Ovary (tissue), 9 donors: ENCODE measurements around the gene C15orf39. TPM values are rescaled to one million over a fixed set of nuclear protein-coding genes. Genes with fewer than 3 reads are reported as not detected.

ENCODE experiments used
- polyA plus RNA-seq, 2 donors: library from polyadenylated mRNA; stranded (reverse); fragments of 200-250 nt in 1 of 2; fragments of 350-450 nt in 1 of 2; fragmentation: Illumina TruSeq in 1 of 2; extraction: RNeasy Lipid Tissue Mini Kit (QIAGEN cat#74804) in 1 of 2; gene quantifications; one replicate each; pipeline ENCODE4 v1.2.3, GENCODE V29; 2013 to 2014
- small RNA-seq: library from RNA; depleted of rRNA; stranded (forward); fragments of <200 nt; gene quantifications from one replicate; pipeline ENCODE3, GENCODE V24; 2016
- total RNA-seq, 7 donors: library from RNA; depleted of rRNA in 2 of 7; stranded (reverse); fragments of >200 nt in 2 of 7; fragmentation: NEBNext Ultra II Directional in 3 of 7; extraction: Animal tissue kit (Norgen Biotek cat#: 25700) in 3 of 7; gene quantifications; one replicate each; pipeline versions ENCODE4 v1.1.0 to v1.2.4, GENCODE V29; 2016 to 2023
- donor health status: DM: no; HTN: no; CAD: no; lungs with moderate emphysema.
- donor health status: DM: no; HTN: no; CAD: no.
- donor health status: Bipolar disorder and iron deficiency.
- donor health status: DM: yes; HTN: yes; CAD: no.
- donor health status: DM: no; HTN: no; CAD: no.
- donor health status: DM: yes; HTN: yes; CAD: no.

The C15orf39 gene
- total and polyA plus RNA-seq, 9 donors = 4.8 to 66.1 (median 39.2) TPM

Small RNA genes within 50 kb of the gene (small RNA-seq; reads per million reads assigned to genes)
- gene AC068338.1 = not detected

Other genes with a start within 250 kb of the C15orf39 start
- 10 to 100 TPM; 13.6 to 41.2 (median 28.6) TPM for gene RPP25, start 245.1 kb upstream of the C15orf39 start, total RNA-seq
- 10 to 100 TPM; 16.0 to 17.3 TPM for gene RPP25, start 245.1 kb upstream of the C15orf39 start, polyA plus RNA-seq
- 10 to 100 TPM in 1 of 7 donors, 1 to 10 TPM in 6; 2.6 to 10.1 (median 5.7) TPM for gene SCAMP5, start 206.3 kb upstream of the C15orf39 start, total RNA-seq
- gene SCAMP5, start 206.3 kb upstream of the C15orf39 start, polyA plus RNA-seq = 10 to 100 TPM in 1 of 2 donors, 1 to 10 TPM in 1; 4.6 to 17.8 TPM
- gene PPCDC, start 178.3 kb upstream of the C15orf39 start, total RNA-seq = 10 to 100 TPM in 3 of 7 donors, 1 to 10 TPM in 4; 7.9 to 20.6 (median 9.7) TPM
- gene PPCDC, start 178.3 kb upstream of the C15orf39 start, polyA plus RNA-seq = 10 to 100 TPM in 1 of 2 donors, 1 to 10 TPM in 1; 4.0 to 13.4 TPM
- not detected for gene GOLGA6C, start 56.5 kb downstream of the C15orf39 start, total RNA-seq
- gene GOLGA6C, start 56.5 kb downstream of the C15orf39 start, polyA plus RNA-seq = not detected
- gene GOLGA6D, start 81.0 kb downstream of the C15orf39 start, total RNA-seq = under 1 TPM in 2 of 7 donors, not detected in 5; 0.07 to 0.10 TPM
- under 1 TPM in 1 of 2 donors, not detected in 1; 0.02 TPM for gene GOLGA6D, start 81.0 kb downstream of the C15orf39 start, polyA plus RNA-seq
- gene COMMD4, start 134.2 kb downstream of the C15orf39 start, total RNA-seq = 10 to 100 TPM; 26.2 to 48.6 (median 42.0) TPM
- 10 to 100 TPM; 12.1 to 67.9 TPM for gene COMMD4, start 134.2 kb downstream of the C15orf39 start, polyA plus RNA-seq
- 10 to 100 TPM; 21.2 to 80.2 (median 36.1) TPM for gene NEIL1, start 145.2 kb downstream of the C15orf39 start, total RNA-seq
- gene NEIL1, start 145.2 kb downstream of the C15orf39 start, polyA plus RNA-seq = 10 to 100 TPM in 1 of 2 donors, 1 to 10 TPM in 1; 8.1 to 31.5 TPM
- 100 to 1,000 TPM; 166 to 277 (median 223) TPM for gene MAN2C1, start 166.7 kb downstream of the C15orf39 start, total RNA-seq
- 100 to 1,000 TPM in 1 of 2 donors, 10 to 100 TPM in 1; 48.9 to 247 TPM for gene MAN2C1, start 166.7 kb downstream of the C15orf39 start, polyA plus RNA-seq
- 100 to 1,000 TPM in 4 of 7 donors, 10 to 100 TPM in 3; 40.1 to 115 (median 103) TPM for gene SIN3A, start 249.8 kb downstream of the C15orf39 start, total RNA-seq
- 10 to 100 TPM; 29.3 to 50.6 TPM for gene SIN3A, start 249.8 kb downstream of the C15orf39 start, polyA plus RNA-seq